Measurements from ENCODE around the gene OR5L1.

Gene OR5L1

GRCh38 chr11:55811067-55811466 is at the start of gene OR5L1:
Gene OR5L1 (plus strand): TSS chr11:55811367. CDS start chr11:55811467, 100 bp downstream.
- Histone ChIP-seq H3K27ac (no peak within 1 kb of the TSS), H3K4me3 (no peak within 1 kb of the TSS)

- Histone ChIP-seq H3K27ac (no peak within 1 kb of the TSS), H3K4me3 (no peak within 1 kb of the TSS)
These were observed 38.0 kb upstream of the OR5L1 start, which contains the start of gene OR5D13 for GRCh38 chr11:55773138-55773537. Gene OR5D13 (plus strand): TSS chr11:55773438. CDS start chr11:55773438, 0 bp downstream.

GRCh38 chr11:55791606-55792005 is 19.6 kb upstream of the OR5L1 start:
- Histone ChIP-seq H3K27ac (no peak overlapping the region), H3K4me3 (no peak overlapping the region)

DNA sequence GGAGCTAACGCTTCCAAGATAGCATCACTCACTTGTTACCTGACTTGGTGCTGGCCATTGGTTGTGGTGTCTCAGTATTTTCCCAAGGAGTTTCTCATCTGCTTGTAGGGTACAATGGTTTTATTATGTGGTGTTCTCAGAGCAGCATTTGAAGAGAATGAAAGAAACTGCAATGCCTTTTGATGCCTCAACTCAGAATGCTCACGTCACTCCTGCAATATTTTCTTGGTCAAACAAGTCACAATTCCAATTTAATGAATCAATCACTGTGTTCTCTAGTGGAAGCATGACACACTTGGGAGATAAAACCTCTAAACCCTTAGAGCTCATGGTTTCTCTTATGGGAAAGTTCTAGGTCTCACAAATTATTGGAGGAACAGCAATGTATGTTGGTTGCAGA is 17.8 kb upstream of the OR5L1 start:
- no peak overlapping the region for H3K27ac ChIP-seq
- H3K4me3 ChIP-seq: no peak overlapping the region

- no peak within 1 kb of the TSS for H3K4me3 ChIP-seq
- H3K27ac ChIP-seq: no peak within 1 kb of the TSS
These were observed 15.9 kb upstream of the OR5L1 start, which contains the start of gene OR5D14 for GRCh38 chr11:55795256-55795655. Gene OR5D14 (plus strand): TSS chr11:55795556. CDS start chr11:55795556, 0 bp downstream.

- H3K4me3 ChIP-seq: no peak overlapping the region
These were observed 4.9 kb upstream of the OR5L1 start for GRCh38 chr11:55806248-55806647.

GRCh38 chr11:55819330-55819729 is 8.2 kb downstream of the OR5L1 start, which contains the start of gene OR5D18:
Gene OR5D18 (plus strand): TSS chr11:55819630. CDS start chr11:55819630, 0 bp downstream.
- H3K27ac ChIP-seq: no peak within 1 kb of the TSS
- H3K4me3 ChIP-seq: no peak within 1 kb of the TSS

More at GRCh38 chr11:55806248-55806647, 4.9 kb upstream of the OR5L1 start:
- H3K27ac ChIP-seq: no peak overlapping the region

- H3K4me3 ChIP-seq: no peak within 1 kb of the TSS
These were observed 15.8 kb downstream of the OR5L1 start, which contains the start of gene OR5L2 for GRCh38 chr11:55826919-55827318. Gene OR5L2 (plus strand): TSS chr11:55827219. CDS start chr11:55827219, 0 bp downstream.

DNA sequence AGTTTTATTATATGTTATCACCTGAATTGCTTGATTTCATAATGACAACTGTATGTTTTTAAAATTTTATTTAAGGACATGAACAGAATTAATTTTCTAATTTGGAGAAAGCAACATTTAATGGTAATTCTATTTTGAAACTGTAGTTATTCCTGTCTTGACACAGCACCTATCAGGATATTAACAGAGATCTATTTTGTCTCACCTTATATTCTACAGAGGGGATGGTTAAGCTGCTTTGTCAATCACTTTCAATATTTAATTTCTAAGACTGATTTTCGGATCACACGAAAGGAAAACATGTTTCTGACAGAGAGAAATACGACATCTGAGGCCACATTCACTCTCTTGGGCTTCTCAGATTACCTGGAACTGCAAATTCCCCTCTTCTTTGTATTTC is 27.3 kb downstream of the OR5L1 start, which contains the start of gene OR5D16:
Gene OR5D16 (plus strand): TSS at position 301 of the 400 bp plus-strand sequence. CDS start 0 bp downstream, at position 301.
- H3K4me3 ChIP-seq: no peak within 1 kb of the TSS
- no peak within 1 kb of the TSS for H3K27ac ChIP-seq

More at GRCh38 chr11:55826919-55827318, 15.8 kb downstream of the OR5L1 start, which contains the start of gene OR5L2:
- no peak within 1 kb of the TSS for H3K27ac ChIP-seq

DNA sequence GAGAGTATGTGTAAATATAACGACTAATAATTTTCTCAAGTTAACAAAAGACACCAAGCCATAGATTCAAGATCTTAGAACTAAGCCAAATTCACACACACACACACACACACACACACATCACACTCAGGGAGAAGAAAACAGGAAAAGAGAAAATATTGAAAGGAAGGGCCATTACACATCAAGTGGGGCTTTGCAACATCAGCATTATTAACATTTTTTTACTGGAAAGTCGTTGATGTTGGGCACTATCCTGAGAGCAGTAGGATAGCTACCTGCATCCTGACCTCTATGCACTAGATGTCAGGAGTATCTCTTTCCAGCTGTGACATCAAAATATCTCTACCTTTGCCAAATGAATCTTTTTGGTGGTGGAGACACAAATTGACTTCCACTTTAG is 36.3 kb downstream of the OR5L1 start:
- no peak overlapping the region for H3K4me3 ChIP-seq
- H3K27ac ChIP-seq: no peak overlapping the region

DNA sequence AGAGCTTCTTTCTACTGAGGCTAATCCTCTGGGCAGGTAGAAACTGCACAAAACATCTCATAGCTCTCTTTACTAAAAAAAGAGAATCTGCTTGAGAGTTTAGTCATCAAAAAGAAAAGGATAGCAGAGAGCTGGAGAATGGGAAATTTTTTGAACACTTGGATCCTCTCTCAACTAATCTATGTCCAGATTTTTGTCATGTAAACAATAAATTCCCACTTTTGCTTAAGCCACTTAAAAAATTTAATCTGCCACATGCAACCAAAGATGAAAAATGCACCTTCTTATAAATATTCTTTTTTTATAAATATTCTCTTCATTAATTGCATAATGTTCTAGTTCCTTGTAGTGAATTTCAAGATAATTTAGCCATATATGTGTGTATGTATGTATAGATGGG is 37.9 kb downstream of the OR5L1 start:
- no peak overlapping the region for H3K4me3 ChIP-seq
- H3K27ac ChIP-seq: no peak overlapping the region

GRCh38 chr11:55852141-55852540 is 41.0 kb downstream of the OR5L1 start:
- Histone ChIP-seq H3K27ac (no peak overlapping the region), H3K4me3 (no peak overlapping the region)

DNA sequence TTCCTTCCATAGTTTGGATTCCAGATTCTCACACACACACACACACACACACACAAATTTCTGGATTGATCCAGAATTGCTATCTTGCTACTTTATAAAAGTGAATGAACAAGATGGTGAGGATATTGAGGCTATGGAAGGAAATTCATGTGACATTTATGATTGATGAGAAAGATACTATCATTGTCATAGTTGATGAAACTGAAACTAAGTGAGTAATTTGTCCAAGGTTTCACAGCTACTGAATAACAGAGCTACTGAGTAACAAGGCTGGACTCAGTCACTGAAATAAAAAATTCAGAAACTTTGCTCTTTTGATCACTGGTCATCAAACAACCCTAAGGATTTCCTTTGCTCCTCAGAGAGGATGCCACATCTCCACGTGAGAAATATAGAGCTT is 43.5 kb downstream of the OR5L1 start:
- Histone ChIP-seq H3K4me3 (no peak overlapping the region), H3K27ac (no peak overlapping the region)
